Central memory CD8-positive, alpha-beta T cell (primary cell): ENCODE results near the gene TGFB1.
A peak's percentile ranks its signal among the peaks of the same experiment; 100 is the strongest.

Experiments used
- ATAC-seq: fragments of 150-1000 bp; cut with Tn5 transposase; replicated peaks from 2 replicates; pipeline ENCODE4 v1.10.0; 2022; ENCODE audit warnings: mild to moderate bottlenecking, moderate FRiP score, moderate number of reproducible peaks; ENCODE audit not compliant: poor library complexity, severe bottlenecking; ENCODE audit errors: extremely low read depth
- DNase-seq, 2 donors: peaks; one replicate each; pipeline ENCODE4 v3.0.0; 2021; ENCODE audit warnings: low spot score in 2 of 2
- H3K27ac Mint-ChIP-seq: one replicate; pipeline ENCODE4 v1.8.0; 2022; ENCODE audit warnings: low read depth, mild to moderate bottlenecking, moderate library complexity, mixed read lengths
- H3K27me3 Mint-ChIP-seq: one replicate; pipeline ENCODE4 v1.8.0; 2022; ENCODE audit warnings: mixed read lengths
- H3K36me3 Mint-ChIP-seq: one replicate; pipeline ENCODE4 v1.8.0; 2022; ENCODE audit warnings: mild to moderate bottlenecking, moderate library complexity, mixed read lengths; ENCODE audit not compliant: insufficient read depth
- H3K4me1 Mint-ChIP-seq: one replicate; pipeline ENCODE4 v1.8.0; 2022; ENCODE audit warnings: mixed read lengths
- H3K4me3 Mint-ChIP-seq: one replicate; pipeline ENCODE4 v1.8.0; 2022; ENCODE audit warnings: mild to moderate bottlenecking, moderate library complexity, mixed read lengths
- H3K9me3 Mint-ChIP-seq: one replicate; pipeline ENCODE4 v1.8.0; 2022; ENCODE audit warnings: mixed read lengths

Gene TGFB1

DNA sequence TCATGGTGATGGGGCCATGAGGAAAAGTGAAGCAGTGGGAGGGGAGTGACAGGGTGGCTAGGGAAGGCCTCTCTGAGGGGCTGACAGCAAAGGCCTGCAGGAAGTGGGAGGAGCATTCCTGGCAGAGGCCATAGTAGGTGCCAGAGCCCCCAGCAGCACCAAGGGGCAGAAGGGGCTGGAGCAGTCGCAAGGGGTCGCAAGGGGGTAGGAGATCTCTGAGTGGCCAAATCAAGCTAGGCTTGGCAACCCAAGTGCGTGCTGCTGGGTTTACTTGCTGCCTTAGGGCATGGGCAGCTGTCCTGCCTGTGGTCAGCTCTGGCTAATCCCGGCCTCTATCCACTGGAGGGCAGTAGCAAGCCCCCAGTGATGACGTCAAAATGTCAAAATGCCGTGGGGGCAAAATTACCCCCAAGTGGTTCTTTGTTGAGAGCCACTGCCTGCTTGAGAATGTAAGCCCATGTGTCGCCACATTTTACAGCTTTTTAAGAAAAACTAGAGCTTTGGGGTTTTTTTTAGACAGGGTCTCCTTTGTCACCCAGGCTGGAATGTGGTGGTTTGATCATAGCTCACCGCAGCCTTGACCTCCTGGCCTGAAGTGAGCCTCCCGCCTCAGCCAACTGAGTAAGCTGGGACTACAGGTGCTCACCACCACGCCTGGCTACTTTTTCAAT, 32.0 kb downstream of the TGFB1 start:
- H3K9me3 Mint-ChIP-seq: no peaks in the 10 kb centered on the region
- DNase-seq: no peak
- H3K4me3 Mint-ChIP-seq: no peak overlapping the region
- ATAC-seq: no peak
- H3K27me3 Mint-ChIP-seq: no peaks in the 10 kb centered on the region
- peaks cover 41% of the 10 kb centered on the region for H3K4me1 Mint-ChIP-seq
- H3K36me3 Mint-ChIP-seq: peaks cover 72% of the 10 kb centered on the region
- peak overlapping the region; percentile 96 for H3K27ac Mint-ChIP-seq

DNA sequence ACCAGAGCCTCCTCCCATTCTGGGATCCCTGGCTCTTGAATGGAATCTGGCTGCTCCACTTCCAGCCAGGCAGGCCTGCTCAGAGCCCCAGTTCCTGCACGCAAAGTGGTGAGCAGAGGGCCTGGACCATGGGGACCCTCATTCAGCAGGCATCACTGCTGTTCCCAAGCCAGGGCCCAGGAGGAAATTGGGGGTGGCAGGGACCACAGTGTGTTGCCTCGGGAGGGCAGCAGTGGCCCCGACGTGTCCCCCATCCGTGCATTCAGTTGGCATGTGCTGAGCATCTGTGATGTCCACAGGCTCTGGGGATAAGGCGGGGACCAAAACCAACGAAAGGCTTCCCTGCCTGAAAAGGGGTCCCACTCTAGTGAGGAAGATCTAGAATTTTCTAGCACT, 32.5 kb downstream of the TGFB1 start:
- DNase-seq (no peak), ATAC-seq (no peak)
- no peak overlapping the region for H3K4me3 Mint-ChIP-seq
- no peaks in the 10 kb centered on the region for H3K9me3 Mint-ChIP-seq
- peak overlapping the region; percentile 41 for H3K27ac Mint-ChIP-seq
- H3K4me1 Mint-ChIP-seq: peaks cover 41% of the 10 kb centered on the region
- H3K27me3 Mint-ChIP-seq: no peaks in the 10 kb centered on the region
- peaks cover 72% of the 10 kb centered on the region for H3K36me3 Mint-ChIP-seq

DNA sequence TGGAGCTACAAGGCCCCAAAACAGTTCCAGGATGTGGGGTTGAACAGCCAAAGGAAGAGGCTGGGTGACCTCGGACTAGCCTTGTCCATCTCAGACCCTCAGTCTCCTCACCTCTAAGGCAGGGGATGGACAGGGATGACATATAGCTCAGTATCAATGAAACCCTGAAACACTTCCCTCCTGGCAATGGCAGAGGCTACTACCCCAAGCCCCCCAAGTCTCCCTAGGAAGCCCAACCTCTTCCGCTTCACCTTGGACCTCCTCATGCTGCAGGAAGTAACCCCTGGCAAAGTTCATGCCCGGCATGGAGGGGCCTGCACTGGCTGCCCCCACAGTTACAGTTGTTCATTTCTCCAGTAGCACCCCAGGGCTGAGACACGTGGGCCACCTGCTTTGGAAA, 33.2 kb downstream of the TGFB1 start:
- no peak for DNase-seq
- Mint-ChIP-seq H3K9me3 (no peaks in the 10 kb centered on the region), H3K27me3 (no peaks in the 10 kb centered on the region), H3K4me1 (peaks cover 39% of the 10 kb centered on the region), H3K36me3 (peaks cover 77% of the 10 kb centered on the region), H3K27ac (no peak overlapping the region), H3K4me3 (no peak overlapping the region)
- no peak for ATAC-seq

DNA sequence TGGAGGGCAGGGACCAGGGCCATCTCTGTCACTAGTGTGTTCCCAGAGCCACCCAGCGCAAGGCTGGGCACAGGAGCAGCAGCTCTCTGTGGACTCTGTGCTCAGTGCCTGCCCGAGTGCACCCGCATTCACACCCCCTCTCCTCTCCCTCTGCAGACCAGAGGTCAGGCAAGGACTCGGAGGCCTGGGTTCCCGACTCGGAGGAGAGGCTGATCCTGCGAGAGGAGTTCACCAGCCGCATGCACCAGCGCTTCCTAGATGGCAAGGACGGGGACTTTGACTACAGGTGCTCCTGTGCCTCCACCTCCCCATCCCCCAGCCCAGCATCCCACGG, 33.6 kb downstream of the TGFB1 start:
- H3K27me3 Mint-ChIP-seq: no peaks in the 10 kb centered on the region
- no peak for ATAC-seq
- no peak overlapping the region for H3K4me3 Mint-ChIP-seq
- H3K36me3 Mint-ChIP-seq: peaks cover 76% of the 10 kb centered on the region
- DNase-seq: no peak
- peak overlapping the region; percentile 56 for H3K27ac Mint-ChIP-seq
- H3K4me1 Mint-ChIP-seq: peaks cover 35% of the 10 kb centered on the region
- H3K9me3 Mint-ChIP-seq: no peaks in the 10 kb centered on the region

DNA sequence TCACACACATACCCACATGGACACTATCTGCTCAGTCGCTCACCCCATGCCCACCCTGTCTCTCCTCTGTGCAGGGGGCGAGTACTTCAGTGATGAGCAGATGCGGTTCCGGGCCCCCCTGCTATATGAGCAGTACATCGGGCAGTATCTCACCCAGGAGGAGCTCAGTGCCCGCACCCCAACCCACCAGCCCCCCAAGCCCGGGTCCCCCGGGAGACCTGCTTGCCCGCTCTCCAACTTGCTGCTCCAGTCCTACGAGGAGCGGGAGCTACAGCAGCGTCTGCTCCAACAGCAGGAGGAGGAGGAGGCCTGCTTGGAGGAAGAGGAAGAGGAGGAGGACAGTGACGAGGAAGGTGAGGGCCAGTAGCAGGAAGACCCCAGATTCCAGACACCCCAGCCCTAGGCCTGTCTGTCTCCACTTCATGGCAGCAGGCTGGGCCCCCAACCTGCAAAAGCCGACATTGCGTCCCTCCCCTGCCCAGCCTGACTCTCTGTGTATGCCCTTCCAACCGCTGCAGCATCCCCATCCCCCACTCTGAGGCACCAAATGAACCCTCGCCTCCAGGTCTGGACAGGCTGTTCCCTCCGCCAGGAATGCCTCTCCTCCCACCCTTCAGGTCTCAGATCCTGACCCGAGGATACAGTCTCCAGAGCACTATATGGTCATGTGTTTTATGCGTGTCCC, 34.1 kb downstream of the TGFB1 start:
- Mint-ChIP-seq H3K4me3 (no peak overlapping the region), H3K4me1 (peaks cover 30% of the 10 kb centered on the region), H3K27me3 (no peaks in the 10 kb centered on the region), H3K36me3 (peaks cover 71% of the 10 kb centered on the region), H3K27ac (peak overlapping the region; percentile 56), H3K9me3 (no peaks in the 10 kb centered on the region)
- DNase-seq: no peak
- no peak for ATAC-seq

DNA sequence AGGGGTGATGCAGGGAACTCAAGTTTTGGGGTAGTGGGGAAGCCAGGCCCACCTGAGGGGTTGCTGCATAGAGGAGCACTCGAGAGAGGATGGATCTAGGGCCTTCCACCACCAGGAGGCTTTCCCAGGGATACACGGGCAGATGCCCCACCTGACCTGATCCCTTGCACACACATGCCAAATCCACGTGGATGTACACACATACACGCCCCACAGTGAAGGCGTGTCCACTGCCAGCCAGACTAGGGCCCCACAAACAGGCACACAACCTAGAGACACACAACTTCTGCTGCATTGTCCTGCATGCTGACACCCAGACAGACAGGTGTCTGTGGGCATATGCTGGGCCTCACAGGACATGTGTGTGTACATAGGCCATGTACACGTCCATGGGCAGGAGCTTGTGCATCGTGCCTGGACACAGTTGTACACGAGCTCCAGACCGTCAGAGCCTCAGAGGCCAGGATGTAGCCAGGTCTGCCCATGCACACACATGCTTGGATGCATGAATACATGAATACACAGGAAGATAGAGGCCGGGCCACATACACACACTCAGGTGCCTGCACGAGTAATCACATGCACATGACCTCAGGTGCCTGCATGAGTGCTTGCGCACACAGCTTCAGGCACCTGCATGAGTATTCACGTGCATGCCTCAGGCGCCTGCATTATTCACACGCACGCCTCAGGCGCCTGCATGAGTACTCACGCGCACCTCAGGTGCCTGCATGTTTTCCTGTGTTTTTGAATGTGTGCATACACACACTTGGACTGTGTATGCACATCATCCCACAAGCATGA, 34.8 kb downstream of the TGFB1 start:
- peaks cover 72% of the 10 kb centered on the region for H3K36me3 Mint-ChIP-seq
- no peak overlapping the region for H3K4me3 Mint-ChIP-seq

DNA sequence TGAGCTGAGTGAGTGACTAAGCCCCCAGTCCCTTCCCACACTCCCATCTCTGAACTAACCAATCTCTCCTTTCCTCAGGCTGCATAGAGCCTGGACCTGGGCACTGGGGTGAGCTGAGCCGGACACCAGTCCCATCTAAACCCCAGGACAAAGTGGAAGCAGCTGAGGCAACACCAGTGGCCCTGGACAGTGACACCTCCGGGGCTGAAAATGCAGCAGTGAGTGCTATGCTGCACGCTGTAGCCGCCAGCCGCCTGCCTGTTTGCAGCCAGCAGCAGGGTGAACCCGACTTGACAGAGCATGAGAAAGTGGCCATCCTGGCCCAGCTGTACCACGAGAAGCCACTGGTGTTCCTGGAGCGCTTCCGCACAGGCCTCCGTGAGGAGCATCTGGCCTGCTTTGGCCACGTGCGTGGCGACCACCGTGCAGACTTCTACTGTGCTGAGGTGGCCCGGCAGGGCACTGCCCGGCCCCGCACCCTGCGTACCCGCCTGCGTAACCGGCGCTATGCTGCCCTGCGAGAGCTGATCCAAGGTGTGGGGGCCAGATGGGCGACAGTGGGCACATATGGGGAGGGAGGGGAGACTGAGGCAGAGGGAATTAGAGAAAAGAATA, 37.3 kb downstream of the TGFB1 start:
- Mint-ChIP-seq H3K4me3 (no peak overlapping the region), H3K9me3 (no peaks in the 10 kb centered on the region), H3K27ac (peak overlapping the region; percentile 56), H3K4me1 (peaks cover 34% of the 10 kb centered on the region), H3K27me3 (no peaks in the 10 kb centered on the region), H3K36me3 (peaks cover 82% of the 10 kb centered on the region)
- ATAC-seq (no peak), DNase-seq (no peak)

More for the DNA sequence above, 34.8 kb downstream of the TGFB1 start:
- H3K9me3 Mint-ChIP-seq: no peaks in the 10 kb centered on the region
- H3K4me1 Mint-ChIP-seq: peaks cover 27% of the 10 kb centered on the region
- no peak for DNase-seq
- peak; percentile 12 for ATAC-seq
- peak overlapping the region; percentile 56 for H3K27ac Mint-ChIP-seq
- H3K27me3 Mint-ChIP-seq: no peaks in the 10 kb centered on the region

DNA sequence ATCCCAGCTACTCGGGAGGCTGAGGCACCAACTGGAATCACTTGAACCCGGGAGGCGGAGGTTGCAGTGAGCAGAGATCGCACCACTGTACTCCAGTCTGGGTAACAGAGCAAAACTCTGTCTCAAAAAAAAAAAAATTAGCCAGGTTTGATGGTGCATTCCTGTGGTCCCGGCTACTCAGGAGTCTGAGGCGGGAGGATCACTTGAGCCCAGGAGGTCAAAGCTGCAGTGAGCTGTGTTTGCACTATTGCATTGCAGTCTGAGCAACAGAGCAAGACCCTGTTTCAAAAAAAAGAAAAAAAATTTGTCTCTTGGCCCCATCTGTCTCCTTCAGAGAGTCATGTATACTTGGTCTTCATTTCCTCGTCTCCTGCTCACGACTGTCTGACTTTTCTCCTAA, 42.1 kb downstream of the TGFB1 start:
- no peak for DNase-seq
- Mint-ChIP-seq H3K9me3 (no peaks in the 10 kb centered on the region), H3K4me3 (peak overlapping the region; percentile 94), H3K27me3 (no peaks in the 10 kb centered on the region), H3K4me1 (peaks cover 66% of the 10 kb centered on the region), H3K27ac (peak overlapping the region; percentile 98), H3K36me3 (peaks cover 82% of the 10 kb centered on the region)
- ATAC-seq: no peak

DNA sequence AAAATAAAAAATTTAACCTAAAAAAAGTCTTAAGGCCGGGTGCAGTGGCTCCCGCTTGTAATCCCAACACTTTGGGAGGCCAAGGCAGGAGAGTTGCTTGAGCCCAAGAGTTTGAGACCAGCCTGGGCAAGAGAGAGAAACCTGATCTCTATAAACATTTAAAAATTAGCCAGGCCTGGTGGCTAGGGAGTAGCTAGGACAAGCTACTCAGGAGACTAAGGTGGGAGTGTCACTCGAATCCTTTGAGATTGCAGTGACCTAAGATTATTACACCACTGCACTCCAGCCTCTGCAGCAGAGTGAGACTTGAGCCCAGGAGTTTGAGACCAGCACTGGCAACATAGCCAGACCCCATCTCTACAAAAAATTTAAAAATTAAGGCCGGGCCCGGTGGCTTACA, 42.6 kb downstream of the TGFB1 start:
- peaks cover 67% of the 10 kb centered on the region for H3K4me1 Mint-ChIP-seq
- H3K9me3 Mint-ChIP-seq: no peaks in the 10 kb centered on the region
- ATAC-seq (no peak), DNase-seq (no peak)
- H3K36me3 Mint-ChIP-seq: peaks cover 80% of the 10 kb centered on the region
- H3K27ac Mint-ChIP-seq: peak overlapping the region; percentile 98
- peak overlapping the region; percentile 94 for H3K4me3 Mint-ChIP-seq
- no peaks in the 10 kb centered on the region for H3K27me3 Mint-ChIP-seq

DNA sequence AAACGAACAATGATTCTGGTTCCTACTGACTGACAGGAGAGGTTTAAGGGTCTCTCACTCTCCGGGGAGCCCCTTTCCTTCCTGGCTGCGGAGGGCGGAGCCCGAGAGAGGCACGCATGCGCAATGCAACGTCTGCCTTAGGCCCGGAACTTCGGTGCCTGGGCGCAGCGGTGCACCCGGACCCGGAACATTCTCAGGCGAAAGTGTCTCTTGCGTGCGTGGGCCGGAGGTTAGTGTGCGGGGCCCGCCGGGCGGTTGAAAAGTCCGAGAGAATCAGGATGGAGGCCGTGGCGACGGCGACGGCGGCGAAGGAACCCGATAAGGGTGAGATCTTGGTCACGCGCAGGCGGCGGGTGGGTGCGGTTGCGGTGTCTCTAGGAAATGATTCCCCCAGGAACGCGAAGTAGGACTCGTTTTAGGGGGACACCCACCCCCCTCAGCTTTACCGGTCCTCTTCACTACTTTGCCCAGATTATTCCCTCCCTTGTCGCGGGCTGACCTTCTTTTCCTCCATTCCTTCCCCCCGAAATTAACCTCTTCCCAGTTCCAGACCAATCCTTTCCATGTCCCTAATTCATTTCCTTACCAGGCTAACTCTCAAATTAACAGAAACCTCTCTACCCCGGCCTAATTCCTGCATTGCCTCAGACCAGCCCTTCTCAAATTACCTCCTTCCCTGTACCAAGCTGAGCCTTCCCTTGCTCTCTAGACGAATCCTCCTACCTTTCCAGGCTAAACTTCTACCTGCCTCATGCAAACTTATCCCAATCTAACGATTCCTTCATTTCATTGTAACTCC, 43.5 kb downstream of the TGFB1 start, which contains the start of gene CCDC97:
Gene CCDC97 (plus strand): TSS at position 140 of the 799 bp plus-strand sequence. CDS start 139 bp downstream, at position 279.
- H3K27me3 Mint-ChIP-seq: no peaks in the 10 kb centered on the region
- H3K9me3 Mint-ChIP-seq: no peaks in the 10 kb centered on the region
- H3K4me1 Mint-ChIP-seq: peaks cover 73% of the 10 kb centered on the region
- peak within 1 kb of the TSS; percentile 98 for H3K27ac Mint-ChIP-seq
- peak; percentile 86 to 88 for DNase-seq
- peaks cover 78% of the 10 kb centered on the region for H3K36me3 Mint-ChIP-seq
- peak within 1 kb of the TSS; percentile 94 for H3K4me3 Mint-ChIP-seq
- peak; percentile 45 for ATAC-seq

DNA sequence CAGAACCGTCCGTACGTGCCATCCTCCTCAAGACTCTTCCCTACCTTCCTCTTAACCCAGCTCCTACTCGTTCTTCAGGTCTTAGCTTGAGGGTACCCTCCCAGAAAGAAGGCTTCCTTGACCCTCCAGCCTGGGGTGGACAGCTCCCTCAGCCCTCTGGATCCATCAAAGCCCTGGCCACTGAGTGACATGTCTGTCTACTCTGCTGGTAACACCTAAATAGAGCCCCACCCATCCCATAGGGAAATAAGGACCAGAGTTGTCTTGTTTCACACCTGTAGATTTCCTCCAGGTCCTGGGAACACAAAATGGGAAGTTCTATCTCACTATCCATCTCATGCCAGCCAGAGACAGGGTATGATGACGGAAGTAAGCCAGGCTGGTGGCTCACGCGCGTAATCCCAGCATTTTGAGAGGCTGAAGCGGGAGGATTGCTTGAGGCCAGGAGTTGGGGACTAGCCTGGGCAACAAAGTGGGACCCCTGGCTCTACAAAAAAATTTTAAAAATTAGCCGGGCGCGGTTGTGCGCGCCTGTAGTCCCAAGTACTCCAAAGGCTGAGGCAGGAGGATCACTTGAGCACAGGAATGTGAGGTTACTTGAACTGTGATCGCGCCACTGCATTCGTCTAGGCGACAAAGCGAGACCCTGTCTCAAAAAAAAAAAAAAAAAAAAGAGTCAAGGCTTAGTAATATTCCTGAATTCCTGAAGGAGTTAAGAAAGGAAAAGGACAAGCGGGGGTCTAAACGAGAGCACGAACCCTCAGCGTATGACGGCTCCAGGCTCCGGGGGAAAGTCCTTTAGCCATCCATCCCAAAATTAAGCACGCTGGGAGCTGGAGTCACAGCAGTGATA, 44.3 kb downstream of the TGFB1 start:
- no peaks in the 10 kb centered on the region for H3K9me3 Mint-ChIP-seq
- peaks cover 82% of the 10 kb centered on the region for H3K36me3 Mint-ChIP-seq
- no peaks in the 10 kb centered on the region for H3K27me3 Mint-ChIP-seq
- DNase-seq (no peak), ATAC-seq (no peak)
- peak overlapping the region; percentile 98 for H3K27ac Mint-ChIP-seq
- peaks cover 81% of the 10 kb centered on the region for H3K4me1 Mint-ChIP-seq
- peak overlapping the region; percentile 94 for H3K4me3 Mint-ChIP-seq
